Measurements from ENCODE around the gene LAMA5.

The LAMA5 gene

GRCh38 chr20:62370807-62371587, 3.9 kb upstream of the LAMA5 start:
- H3K27ac ChIP-seq: no peak overlapping the region
- H3K9me3 ChIP-seq: peaks cover 19% of the 10 kb centered on the region
- H3K4me3 ChIP-seq: no peak overlapping the region
- no peaks in the 10 kb centered on the region for H3K36me3 ChIP-seq
- no peak for TF ChIP-seq Cebpa-rat (IDR thresholded peaks at IDR 0.05)
- H3K9ac ChIP-seq: no peak overlapping the region
- H4K20me1 ChIP-seq: peaks cover 6% of the 10 kb centered on the region
- no peak overlapping the region for H3K4me2 ChIP-seq
- H3K4me1 ChIP-seq: peaks cover 68% of the 10 kb centered on the region
- H3K27me3 ChIP-seq: peaks cover 39% of the 10 kb centered on the region

GRCh38 chr20:62370115-62370806, 3.1 kb upstream of the LAMA5 start:
- H3K4me1 ChIP-seq: peaks cover 68% of the 10 kb centered on the region
- peak overlapping the region; percentile 99 for H3K4me2 ChIP-seq
- H3K27ac ChIP-seq: no peak overlapping the region
- H3K27me3 ChIP-seq: peaks cover 46% of the 10 kb centered on the region
- H4K20me1 ChIP-seq: peaks cover 13% of the 10 kb centered on the region
- TF ChIP-seq Cebpa-rat (IDR thresholded peaks at IDR 0.05): no peak
- H3K4me3 ChIP-seq: no peak overlapping the region
- H3K9ac ChIP-seq: no peak overlapping the region
- H3K9me3 ChIP-seq: peaks cover 19% of the 10 kb centered on the region
- H3K36me3 ChIP-seq: no peaks in the 10 kb centered on the region

- no peak overlapping the region for H3K9ac ChIP-seq
- no peaks in the 10 kb centered on the region for H3K36me3 ChIP-seq
- peaks cover 18% of the 10 kb centered on the region for H4K20me1 ChIP-seq
- no peak overlapping the region for H3K27ac ChIP-seq
- H3K4me3 ChIP-seq: no peak overlapping the region
- peaks cover 51% of the 10 kb centered on the region for H3K27me3 ChIP-seq
- H3K4me2 ChIP-seq: peak overlapping the region; percentile 99
- peaks cover 19% of the 10 kb centered on the region for H3K9me3 ChIP-seq
- no peak for TF ChIP-seq Cebpa-rat (IDR thresholded peaks at IDR 0.05)
- H3K4me1 ChIP-seq: peaks cover 68% of the 10 kb centered on the region
Measured at GRCh38 chr20:62369815-62370114, 2.7 kb upstream of the LAMA5 start.

GRCh38 chr20:62368976-62369814, 2.1 kb upstream of the LAMA5 start:
- H3K27me3 ChIP-seq: peaks cover 57% of the 10 kb centered on the region
- no peaks in the 10 kb centered on the region for H3K36me3 ChIP-seq
- peaks cover 24% of the 10 kb centered on the region for H4K20me1 ChIP-seq
- H3K9me3 ChIP-seq: peaks cover 17% of the 10 kb centered on the region
- H3K27ac ChIP-seq: no peak overlapping the region
- peak overlapping the region; percentile 99 for H3K4me2 ChIP-seq
- TF ChIP-seq Cebpa-rat (IDR thresholded peaks at IDR 0.05): no peak
- H3K4me3 ChIP-seq: no peak overlapping the region
- peaks cover 68% of the 10 kb centered on the region for H3K4me1 ChIP-seq
- 0 out of 2 replicates have a peak overlapping the region, but pooled peaks have one; percentile 24 for H3K9ac ChIP-seq

- H3K4me2 ChIP-seq: peak overlapping the region; percentile 99
- H3K36me3 ChIP-seq: no peaks in the 10 kb centered on the region
- peaks cover 10% of the 10 kb centered on the region for H3K9me3 ChIP-seq
- peaks cover 72% of the 10 kb centered on the region for H3K4me1 ChIP-seq
- H3K9ac ChIP-seq: peak overlapping the region; percentile 86
- H3K4me3 ChIP-seq: peak overlapping the region; percentile 86
- H3K27me3 ChIP-seq: peaks cover 58% of the 10 kb centered on the region
- no peak for TF ChIP-seq Cebpa-rat (IDR thresholded peaks at IDR 0.05)
- peak overlapping the region; percentile 89 for H3K27ac ChIP-seq
- peaks cover 31% of the 10 kb centered on the region for H4K20me1 ChIP-seq
Measured at GRCh38 chr20:62368392-62368975, 1.4 kb upstream of the LAMA5 start.

GRCh38 chr20:62367633-62368391, 700 bp upstream of the LAMA5 start:
- no peaks in the 10 kb centered on the region for H3K36me3 ChIP-seq
- H3K4me3 ChIP-seq: peak overlapping the region; percentile 86
- peak overlapping the region; percentile 86 for H3K9ac ChIP-seq
- no peak for TF ChIP-seq Cebpa-rat (IDR thresholded peaks at IDR 0.05)
- H4K20me1 ChIP-seq: peaks cover 38% of the 10 kb centered on the region
- H3K9me3 ChIP-seq: peaks cover 4% of the 10 kb centered on the region
- H3K27me3 ChIP-seq: peaks cover 58% of the 10 kb centered on the region
- H3K27ac ChIP-seq: peak overlapping the region; percentile 89
- H3K4me1 ChIP-seq: peaks cover 78% of the 10 kb centered on the region
- H3K4me2 ChIP-seq: peak overlapping the region; percentile 99

GRCh38 chr20:62366370-62367135, 559 bp downstream of the LAMA5 start:
- Histone ChIP-seq H3K4me1 (peaks cover 89% of the 10 kb centered on the region), H3K4me2 (peak overlapping the region; percentile 99), H3K36me3 (peaks cover 10% of the 10 kb centered on the region; the same call in 1 of the 2 replicates), H3K9ac (peak overlapping the region; percentile 86), H3K4me3 (peak overlapping the region; percentile 86), H3K27ac (peak overlapping the region; percentile 86), H4K20me1 (peaks cover 51% of the 10 kb centered on the region), H3K27me3 (peaks cover 58% of the 10 kb centered on the region), H3K9me3 (no peaks in the 10 kb centered on the region)
- TF ChIP-seq Cebpa-rat (IDR thresholded peaks at IDR 0.05): no peak

GRCh38 chr20:62365814-62366369, 1.2 kb downstream of the LAMA5 start:
- H3K9ac ChIP-seq: peak overlapping the region; percentile 86
- peaks cover 94% of the 10 kb centered on the region for H3K4me1 ChIP-seq
- H4K20me1 ChIP-seq: peaks cover 57% of the 10 kb centered on the region
- no peaks in the 10 kb centered on the region for H3K9me3 ChIP-seq
- H3K27me3 ChIP-seq: peaks cover 58% of the 10 kb centered on the region
- H3K36me3 ChIP-seq: peaks cover 13% of the 10 kb centered on the region; the same call in 1 of the 2 replicates
- TF ChIP-seq Cebpa-rat (IDR thresholded peaks at IDR 0.05): no peak
- H3K4me3 ChIP-seq: peak overlapping the region; percentile 86
- H3K27ac ChIP-seq: peak overlapping the region; percentile 86
- H3K4me2 ChIP-seq: peak overlapping the region; percentile 99
